GM19372 (cell line): ENCODE data around the gene CHODL.

Experiments used
- ATAC-seq: cut with Tn5 transposase; IDR thresholded peaks from one replicate; pipeline ENCODE4 v1.9.1; 2021; ENCODE audit warnings: mild to moderate bottlenecking, low read depth, moderate library complexity; ENCODE audit not compliant: unreplicated experiment

CHODL gene

GRCh38 chr21:18244671-18245463 is at the start of gene CHODL:
Gene CHODL, plus strand, starts transcription at chr21:18244833. Its CDS starts 391 bp downstream, at chr21:18245224.
- no peak for ATAC-seq

GRCh38 chr21:18204931-18205330 is 39.7 kb upstream of the CHODL start:
- no peak for ATAC-seq

GRCh38 chr21:18218331-18218730 is 26.3 kb upstream of the CHODL start:
- ATAC-seq, result no peak

- ATAC-seq, result no peak
Observed at GRCh38 chr21:18220498-18220897, 24.1 kb upstream of the CHODL start.

GRCh38 chr21:18222346-18222745 is 22.3 kb upstream of the CHODL start:
- ATAC-seq, result no peak

GRCh38 chr21:18228060-18228739 is 16.4 kb upstream of the CHODL start:
- ATAC-seq, result no peak

- no peak for ATAC-seq
Observed at GRCh38 chr21:18235545-18235944, 9.1 kb upstream of the CHODL start.

GRCh38 chr21:18245464-18245967 is 883 bp downstream of the CHODL start:
- no peak for ATAC-seq

- no peak for ATAC-seq
Observed at GRCh38 chr21:18248171-18248570, 3.5 kb downstream of the CHODL start.

GRCh38 chr21:18249672-18250071 is 5.0 kb downstream of the CHODL start:
- no peak for ATAC-seq

GRCh38 chr21:18251065-18251464 is 6.4 kb downstream of the CHODL start:
- no peak for ATAC-seq

- ATAC-seq, result no peak
Observed at GRCh38 chr21:18252256-18252655, 7.6 kb downstream of the CHODL start.

- no peak for ATAC-seq
Observed at GRCh38 chr21:18252680-18253079, 8.0 kb downstream of the CHODL start.

GRCh38 chr21:18253221-18253620 is 8.6 kb downstream of the CHODL start:
- no peak for ATAC-seq

- no peak for ATAC-seq
Observed at GRCh38 chr21:18253799-18254198, 9.2 kb downstream of the CHODL start.

GRCh38 chr21:18265944-18266343 is 21.3 kb downstream of the CHODL start:
- ATAC-seq, result no peak

- ATAC-seq, result no peak
Observed at GRCh38 chr21:18267496-18267895, 22.9 kb downstream of the CHODL start.

- ATAC-seq, result no peak
Observed at GRCh38 chr21:18268906-18269305, 24.3 kb downstream of the CHODL start.

GRCh38 chr21:18269856-18270255 is 25.2 kb downstream of the CHODL start:
- no peak for ATAC-seq

- no peak for ATAC-seq
Observed at GRCh38 chr21:18273400-18273799, 28.8 kb downstream of the CHODL start.

GRCh38 chr21:18274370-18274769 is 29.7 kb downstream of the CHODL start:
- no peak for ATAC-seq

- ATAC-seq, result no peak
Observed at GRCh38 chr21:18275781-18276180, 31.1 kb downstream of the CHODL start.
